GM12878 (cell line): ENCODE measurements around the gene NFE2L2. TPM values are rescaled to one million over a fixed set of nuclear protein-coding genes. Genes with fewer than 3 reads are reported as not detected.

Source experiments
- ATAC-seq: fragments of 200-7000 bp; cut with Tn5 transposase; 3 replicates; pipeline ENCODE4 v1.9.1; 2020; ENCODE audit warnings: mild to moderate bottlenecking, moderate library complexity
- BruUV-seq: library from RNA; stranded (reverse); fragments of 400-500 nt; replicated peaks from 2 replicates; lab custom pipeline; 2021; lab: Mats Ljungman, UMichigan
- CTCF ChIA-PET: fragments of 300-600 bp; sonication (Branson Sonifier 250); formaldehyde crosslinking; extraction: SDS; loops from one replicate; lab custom pipeline; 2021; ENCODE audit warnings: inconsistent platforms; lab: Yijun Ruan, JAX
- POLR2A ChIA-PET: fragments of 350-600 bp; formaldehyde crosslinking; extraction: SDS; loops from one replicate; lab custom pipeline; 2021; ENCODE audit warnings: inconsistent platforms; lab: Charles Lee
- RAD21 ChIA-PET: fragments of 300-600 bp; sonication (Branson Sonifier 250); formaldehyde crosslinking; loops from one replicate; lab custom pipeline; 2023; ENCODE audit warnings: antibody characterized with exemption; ENCODE audit not compliant: unreplicated experiment; lab: Charles Lee
- SMC1A ChIA-PET: fragments of 300-600 bp; sonication (Branson Sonifier 250); formaldehyde crosslinking; loops from one replicate; lab custom pipeline; 2023; ENCODE audit not compliant: unreplicated experiment, uncharacterized antibody; lab: Charles Lee
- DNase-seq: peaks from one replicate; pipeline ENCODE4 v3.0.0-alpha.2; 2011; ENCODE audit warnings: low read depth, low spot score
- FAIRE-seq: peaks from 3 replicates; lab custom pipeline; 2011; peaks lifted over from hg19 to GRCh38; lab: Jason Lieb, UNC
- H2AFZ ChIP-seq: 2 replicates; pipeline ENCODE4 v1.6.0; 2011; ENCODE audit warnings: low read depth, low read length, control low read depth; ENCODE audit not compliant: control insufficient read depth
- H3K27ac ChIP-seq: 2 replicates; pipeline ENCODE4 v1.5.1; 2011; ENCODE audit warnings: control low read depth; ENCODE audit not compliant: control insufficient read depth, insufficient read depth
- H3K27me3 ChIP-seq, 2 experiments: replicated peaks in 1 of 2; 2 replicates each; pipeline versions ENCODE4 v1.6.0 to v1.6.1; 2011; ENCODE audit warnings: low read length in 1 of 2; ENCODE audit not compliant: control insufficient read depth in 2 of 2, insufficient read depth in 2 of 2
- H3K36me3 ChIP-seq, 2 experiments: 2 replicates each; pipeline ENCODE4 v1.5.1; 2011; ENCODE audit warnings: low read length in 1 of 2; ENCODE audit not compliant: control insufficient read depth in 2 of 2, insufficient read depth in 2 of 2
- H3K4me1 ChIP-seq: 2 replicates; pipeline ENCODE4 v1.6.1; 2011; ENCODE audit warnings: mild to moderate bottlenecking, low read length, moderate library complexity, mixed read lengths; ENCODE audit not compliant: control insufficient read depth, insufficient read depth
- H3K4me2 ChIP-seq: 2 replicates; pipeline ENCODE4 v1.6.0; 2011; ENCODE audit warnings: control low read depth; ENCODE audit not compliant: control insufficient read depth, insufficient read depth
- H3K4me3 ChIP-seq: fragments of 200-600 bp; sonication (generic); 2 replicates; pipeline ENCODE4 v1.5.1; 2016
- H3K79me2 ChIP-seq: 2 replicates; pipeline ENCODE4 v1.6.0; 2011; ENCODE audit warnings: low read length; ENCODE audit not compliant: control insufficient read depth, insufficient read depth
- H3K9ac ChIP-seq: 2 replicates; pipeline ENCODE4 v1.8.0; 2011; ENCODE audit warnings: low read length, control low read depth, mixed read lengths; ENCODE audit not compliant: control insufficient read depth, insufficient read depth
- H3K9me3 ChIP-seq: replicated peaks from 3 replicates; pipeline ENCODE4 v1.5.1; 2011; ENCODE audit warnings: mild to moderate bottlenecking, low read length; ENCODE audit not compliant: control insufficient read depth, insufficient read depth
- H4K20me1 ChIP-seq: 2 replicates; pipeline ENCODE4 v1.6.0; 2011; ENCODE audit not compliant: control insufficient read depth, insufficient read depth
- ASH2L ChIP-seq: fragments of 300-600, 200-600 bp; sonication (generic); IDR thresholded peaks from 2 replicates; pipeline ENCODE4 v1.6.1; 2017; ENCODE audit warnings: low read depth, mild to moderate bottlenecking, borderline replicate concordance
- CEBPZ ChIP-seq: fragments of 150-350 bp; IDR thresholded peaks from 2 replicates; pipeline ENCODE4 v1.6.1; 2016; ENCODE audit warnings: low read depth, low read length
- CREM ChIP-seq: IDR thresholded peaks from 2 replicates; pipeline ENCODE4 v1.6.1; 2014; ENCODE audit warnings: antibody characterized with exemption, low read depth
- NR2F1 ChIP-seq: fragments of 450-650 bp; conservative IDR thresholded peaks from 2 replicates; pipeline ENCODE4 v1.6.1; 2017; ENCODE audit warnings: mild to moderate bottlenecking
- WGBS: methylation state at CpG from one replicate; pipeline ENCODE4 v1.1.6; 2016; ENCODE audit warnings: low lambda C conversion rate; ENCODE audit not compliant: insufficient replicate concordance, insufficient coverage; ENCODE audit errors: missing lambda C conversion rate; 5-methylcytosine and 5-hydroxymethylcytosine counted together
- in situ Hi-C: fragments of 300-500 bp; cut with MboI; formaldehyde crosslinking; loops from 9 replicates; pipeline ENCODE4 v1.14.3; 2018; ENCODE audit warnings: mixed read lengths
- intact Hi-C: fragments of 100-400 bp; cut with micrococcal nuclease; formaldehyde crosslinking; loops from one replicate; pipeline ENCODE4 v1.14.2; 2022; ENCODE audit not compliant: unreplicated experiment
- polyA plus RNA-seq, 11 experiments: library from polyadenylated mRNA; depleted of rRNA in 4 of 11; unstranded in 6 of 11; stranded (reverse) in 5 of 11; fragments of >200 nt; fragmentation: Nextera tagmentation in 4 of 11; fragmentation: Illumina TruSeq in 1 of 11; extraction: Ambion mirVana in 4 of 11; extraction: Trizol in 1 of 11; gene quantifications; 1 replicate in 1 of 11; 2 replicates in 10 of 11; pipeline versions ENCODE4 v1.2.1 to v1.2.3, GENCODE V29; 2011 to 2016; ENCODE audit warnings: inconsistent platforms in 2 of 11, missing spikeins in 2 of 11, low read depth in 1 of 11
- total RNA-seq, 4 experiments: library from RNA; depleted of rRNA in 3 of 4; stranded (reverse); fragments of >200 nt in 3 of 4; fragmentation: Illumina TruSeq in 1 of 4; extraction: Trizol in 1 of 4; gene quantifications; 2 replicates each; pipeline versions ENCODE4 v1.2.1 to v1.2.3, GENCODE V29; 2013 to 2021

NFE2L2 gene
- total and polyA plus RNA-seq, 10 of the 15 experiments (the other 5 are each of a cell fraction or from before 2014, with no cell fraction given), result 18.4 to 69.8 (median 37.1) TPM

DNA sequence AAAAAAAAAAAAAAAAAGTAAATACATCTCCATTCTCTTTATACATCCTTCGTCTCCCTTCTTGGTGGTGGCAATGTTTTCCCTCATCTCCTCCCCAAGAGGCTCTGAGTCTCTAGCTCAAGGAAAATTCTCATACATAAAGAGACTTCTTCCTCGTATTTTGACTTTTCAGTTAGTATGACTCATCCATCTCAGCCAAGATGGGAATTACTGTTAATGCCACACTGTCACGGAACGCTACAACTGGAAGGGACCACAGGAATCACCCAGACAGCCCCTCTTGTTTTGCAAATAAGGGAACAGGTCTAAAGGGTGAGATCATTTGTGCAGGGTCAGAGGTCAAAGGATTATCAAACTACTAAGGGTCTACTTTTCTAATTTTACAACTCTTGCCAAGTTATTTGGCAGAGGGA is 19.5 kb downstream of the NFE2L2 start:
- Histone ChIP-seq H2AFZ (no peak overlapping the region), H3K79me2 (peaks cover 81% of the 10 kb centered on the region), H3K4me2 (no peak overlapping the region), H3K9ac (no peak overlapping the region), H3K27ac (no peak overlapping the region), H3K36me3 (no peaks in the 10 kb centered on the region; a peak in 3 of 4 replicates), H4K20me1 (peaks cover 7% of the 10 kb centered on the region), H3K27me3 (no peaks in the 10 kb centered on the region), H3K9me3 (no peaks in the 10 kb centered on the region), H3K4me3 (no peak overlapping the region), H3K4me1 (peaks cover 17% of the 10 kb centered on the region)
- in situ Hi-C loops, result no loop called here
- TF ChIP-seq ASH2L (no peak), CEBPZ (no peak), NR2F1 (peak; percentile 53), CREM (no peak)
- BruUV-seq, result no TSS peak
- DNase-seq (no peak), FAIRE-seq (no peak), ATAC-seq (no peak)
- intact Hi-C loops, result no loop called here
- 95% methylated on average over 4 of the region's 4 CpGs for WGBS
- ChIA-PET POLR2A (interaction anchor here (0.5 to 1.2 kb wide), 3 partner anchors 20 to 50 kb away, joined by 3 read pairs; partner anchors contain the start of gene NFE2L2), RAD21 (no interaction called here), CTCF (interaction anchor here (0.6 kb wide), 1 partner anchor 8 kb away, joined by 3 read pairs; no protein-coding TSS in a partner anchor), SMC1A (no interaction called here)
